ENCODE results near the gene WASF2. TPM values are rescaled to one million over a fixed set of nuclear protein-coding genes. Genes with fewer than 3 reads are reported as not detected.

Gene WASF2
- total RNA-seq, 1 experiment from 2014 or later = 19.2 TPM

GRCh38 chr1:27363766-27364695, 125.9 kb downstream of the WASF2 start:
- DNase-seq (ENCODE audit: low read depth in 1 of 2, low spot score in 2 of 2) = no peak
- H3K36me3 ChIP-seq = peaks cover 42% of the 10 kb centered on the region
- no peaks in the 10 kb centered on the region for H3K27me3 ChIP-seq (replicated peaks)
- no peak overlapping the region for H3K27ac ChIP-seq
- no peak overlapping the region for H3K4me3 ChIP-seq
- no peaks in the 10 kb centered on the region for H3K9me3 ChIP-seq (replicated peaks)
- H3K4me1 ChIP-seq (replicated peaks) = peaks cover 17% of the 10 kb centered on the region

- Histone ChIP-seq H3K4me3 (no peak overlapping the region), H3K9me3 (replicated peaks) (no peaks in the 10 kb centered on the region), H3K27ac (no peak overlapping the region), H3K27me3 (replicated peaks) (no peaks in the 10 kb centered on the region), H3K36me3 (peaks cover 59% of the 10 kb centered on the region), H3K4me1 (replicated peaks) (peaks cover 9% of the 10 kb centered on the region)
- DNase-seq (ENCODE audit: low read depth in 1 of 2, low spot score in 2 of 2) = no peak
Observed at GRCh38 chr1:27361553-27361952, 128.4 kb downstream of the WASF2 start.

GRCh38 chr1:27361044-27361402, 128.9 kb downstream of the WASF2 start:
- Histone ChIP-seq H3K27ac (no peak overlapping the region), H3K36me3 (peaks cover 63% of the 10 kb centered on the region), H3K27me3 (replicated peaks) (no peaks in the 10 kb centered on the region), H3K4me3 (no peak overlapping the region), H3K4me1 (replicated peaks) (peaks cover 9% of the 10 kb centered on the region), H3K9me3 (replicated peaks) (no peaks in the 10 kb centered on the region)
- no peak for DNase-seq (ENCODE audit: low read depth in 1 of 2, low spot score in 2 of 2)

GRCh38 chr1:27360159-27361043, 129.6 kb downstream of the WASF2 start:
- H3K27ac ChIP-seq = no peak overlapping the region
- no peaks in the 10 kb centered on the region for H3K9me3 ChIP-seq (replicated peaks)
- peaks cover 69% of the 10 kb centered on the region for H3K36me3 ChIP-seq
- H3K4me3 ChIP-seq = no peak overlapping the region
- DNase-seq (ENCODE audit: low read depth in 1 of 2, low spot score in 2 of 2) = no peak
- H3K4me1 ChIP-seq (replicated peaks) = peaks cover 9% of the 10 kb centered on the region
- H3K27me3 ChIP-seq (replicated peaks) = no peaks in the 10 kb centered on the region

- H3K4me1 ChIP-seq (replicated peaks) = peaks cover 3% of the 10 kb centered on the region
- peaks cover 71% of the 10 kb centered on the region for H3K36me3 ChIP-seq
- no peak overlapping the region for H3K4me3 ChIP-seq
- H3K27me3 ChIP-seq (replicated peaks) = no peaks in the 10 kb centered on the region
- DNase-seq (ENCODE audit: low read depth in 1 of 2, low spot score in 2 of 2) = no peak
- H3K27ac ChIP-seq = no peak overlapping the region
- no peaks in the 10 kb centered on the region for H3K9me3 ChIP-seq (replicated peaks)
Observed at GRCh38 chr1:27359822-27360158, 130.2 kb downstream of the WASF2 start.

GRCh38 chr1:27358928-27359313, 131.0 kb downstream of the WASF2 start:
- Histone ChIP-seq H3K4me3 (no peak overlapping the region), H3K27me3 (replicated peaks) (no peaks in the 10 kb centered on the region), H3K9me3 (replicated peaks) (no peaks in the 10 kb centered on the region), H3K36me3 (peaks cover 62% of the 10 kb centered on the region), H3K27ac (no peak overlapping the region), H3K4me1 (replicated peaks) (no peaks in the 10 kb centered on the region)
- DNase-seq (ENCODE audit: low read depth in 1 of 2, low spot score in 2 of 2) = no peak

GRCh38 chr1:27358038-27358927, 131.7 kb downstream of the WASF2 start:
- DNase-seq (ENCODE audit: low read depth in 1 of 2, low spot score in 2 of 2) = no peak
- Histone ChIP-seq H3K36me3 (peaks cover 56% of the 10 kb centered on the region), H3K27ac (no peak overlapping the region), H3K9me3 (replicated peaks) (no peaks in the 10 kb centered on the region), H3K27me3 (replicated peaks) (no peaks in the 10 kb centered on the region), H3K4me1 (replicated peaks) (no peaks in the 10 kb centered on the region), H3K4me3 (no peak overlapping the region)

GRCh38 chr1:27357281-27358037, 132.5 kb downstream of the WASF2 start:
- no peaks in the 10 kb centered on the region for H3K4me1 ChIP-seq (replicated peaks)
- no peaks in the 10 kb centered on the region for H3K27me3 ChIP-seq (replicated peaks)
- no peak overlapping the region for H3K4me3 ChIP-seq
- H3K9me3 ChIP-seq (replicated peaks) = no peaks in the 10 kb centered on the region
- H3K27ac ChIP-seq = no peak overlapping the region
- peak; percentile 45 to 65 for DNase-seq (ENCODE audit: low read depth in 1 of 2, low spot score in 2 of 2)
- peaks cover 49% of the 10 kb centered on the region for H3K36me3 ChIP-seq

GRCh38 chr1:27356619-27357280, 133.2 kb downstream of the WASF2 start:
- Histone ChIP-seq H3K27ac (no peak overlapping the region), H3K27me3 (replicated peaks) (no peaks in the 10 kb centered on the region), H3K4me1 (replicated peaks) (no peaks in the 10 kb centered on the region), H3K9me3 (replicated peaks) (no peaks in the 10 kb centered on the region), H3K4me3 (no peak overlapping the region), H3K36me3 (peaks cover 44% of the 10 kb centered on the region)
- DNase-seq (ENCODE audit: low read depth in 1 of 2, low spot score in 2 of 2) = no peak

- no peak for DNase-seq (ENCODE audit: low read depth in 1 of 2, low spot score in 2 of 2)
- Histone ChIP-seq H3K4me3 (no peak overlapping the region), H3K36me3 (peaks cover 41% of the 10 kb centered on the region), H3K9me3 (replicated peaks) (no peaks in the 10 kb centered on the region), H3K27me3 (replicated peaks) (no peaks in the 10 kb centered on the region), H3K27ac (no peak overlapping the region), H3K4me1 (replicated peaks) (no peaks in the 10 kb centered on the region)
Observed at GRCh38 chr1:27356277-27356618, 133.7 kb downstream of the WASF2 start.

GRCh38 chr1:27355683-27356082, 134.3 kb downstream of the WASF2 start:
- Histone ChIP-seq H3K27me3 (replicated peaks) (no peaks in the 10 kb centered on the region), H3K4me3 (no peak overlapping the region), H3K9me3 (replicated peaks) (no peaks in the 10 kb centered on the region), H3K27ac (no peak overlapping the region), H3K36me3 (peaks cover 35% of the 10 kb centered on the region), H3K4me1 (replicated peaks) (no peaks in the 10 kb centered on the region)
- DNase-seq (ENCODE audit: low read depth in 1 of 2, low spot score in 2 of 2) = no peak

Measured in SJSA1 (cell line).